Spleen (tissue), 7 donors: Measurements from ENCODE around the gene OR1S1.

Source experiments
- CTCF ChIP-seq, 11 experiments: fragments of 200-600 bp in 7 of 11; fragments of 450-650 bp in 4 of 11; sonication (generic) in 4 of 11; IDR thresholded peaks in 8 of 11; conservative IDR thresholded peaks in 3 of 11; 1 replicate in 7 of 11; 2 replicates in 4 of 11; pipeline versions ENCODE4 v1.4.0 to v1.8.0; 2016 to 2021; ENCODE audit warnings: antibody characterized with exemption in 11 of 11, inconsistent platforms in 4 of 11, mild to moderate bottlenecking in 1 of 11
- POLR2A ChIP-seq, 3 donors: fragments of 450-650 bp; IDR thresholded peaks; one replicate each; pipeline ENCODE4 v1.5.1; 2017; ENCODE audit warnings: antibody characterized with exemption in 3 of 3, mild to moderate bottlenecking in 1 of 3
- donor health status: DM: no; HTN: no; CAD: no; lungs with moderate emphysema.
- donor health status: DM: no; HTN: no; CAD: no.
- donor health status: DM: no; HTN: no; CAD: no.

GRCh38 chr11:58179648-58180047, 32.9 kb upstream of the OR1S1 start:
- TF ChIP-seq CTCF (IDR thresholded peaks at IDR 0.05 in 8 of 11, conservative IDR thresholded peaks at IDR 0.05 in 3 of 11) = no peak
- TF ChIP-seq POLR2A (IDR thresholded peaks at IDR 0.05) = no peak
